Neuronal stem cell (in vitro differentiated cells): ENCODE data around the gene SMC5.

ENCODE experiments used
- DNase-seq: peaks from one replicate; pipeline ENCODE4 v3.0.0-alpha.2; 2013; ENCODE audit warnings: low spot score
- H2AFZ ChIP-seq: one replicate; pipeline ENCODE4 v1.6.1; 2013; ENCODE audit warnings: mild to moderate bottlenecking, low read length, inconsistent platforms
- H2AK5ac ChIP-seq: 2 replicates; pipeline ENCODE4 v1.6.1; 2013; ENCODE audit warnings: low read depth, mild to moderate bottlenecking, inconsistent platforms, low read length, moderate library complexity, mixed read lengths
- H2BK120ac ChIP-seq: 2 replicates; pipeline ENCODE4 v1.6.1; 2013; ENCODE audit warnings: low read depth, mild to moderate bottlenecking, inconsistent platforms, low read length, moderate library complexity, mixed read lengths
- H2BK12ac ChIP-seq: one replicate; pipeline ENCODE4 v1.6.1; 2013; ENCODE audit warnings: low read length, inconsistent platforms
- H2BK15ac ChIP-seq: 2 replicates; pipeline ENCODE4 v1.6.1; 2013; ENCODE audit warnings: mild to moderate bottlenecking, low read length, inconsistent platforms, mixed read lengths
- H2BK5ac ChIP-seq: one replicate; pipeline ENCODE4 v1.6.1; 2013; ENCODE audit warnings: inconsistent platforms, mild to moderate bottlenecking, low read length, moderate library complexity
- H3K14ac ChIP-seq: one replicate; pipeline ENCODE4 v1.6.1; 2013; ENCODE audit warnings: low read length, inconsistent platforms
- H3K18ac ChIP-seq: 2 replicates; pipeline ENCODE4 v1.6.1; 2013; ENCODE audit warnings: low read length, inconsistent platforms
- H3K23ac ChIP-seq: 2 replicates; pipeline ENCODE4 v1.6.1; 2013; ENCODE audit warnings: low read depth, mild to moderate bottlenecking, mixed read lengths, low read length, inconsistent platforms; ENCODE audit not compliant: poor library complexity
- H3K27ac ChIP-seq: replicated peaks from 3 replicates; pipeline ENCODE4 v1.5.1; 2013; ENCODE audit warnings: low read length, inconsistent platforms
- H3K27me3 ChIP-seq, 3 experiments: 2 replicates each; pipeline ENCODE4 v1.6.1; 2013; ENCODE audit warnings: low read length in 3 of 3, mild to moderate bottlenecking in 2 of 3, inconsistent platforms in 1 of 3, low read depth in 1 of 3, mixed read lengths in 1 of 3, moderate library complexity in 1 of 3; ENCODE audit not compliant: control insufficient read depth in 3 of 3, insufficient read depth in 3 of 3
- H3K36me3 ChIP-seq, 2 donors: replicated peaks in 1 of 2; 2 replicates each; pipeline ENCODE4 v1.6.1; 2013; ENCODE audit warnings: low read length in 2 of 2; ENCODE audit not compliant: control insufficient read depth in 2 of 2, insufficient read depth in 2 of 2
- H3K4ac ChIP-seq: 2 replicates; pipeline ENCODE4 v1.6.1; 2013; ENCODE audit warnings: inconsistent platforms, mild to moderate bottlenecking, low read length, moderate library complexity
- H3K4me1 ChIP-seq, 2 donors: 1 replicate in 1 of 2; 2 replicates in 1 of 2; pipeline ENCODE4 v1.6.1; 2013; ENCODE audit warnings: low read length in 2 of 2, low read depth in 1 of 2; ENCODE audit not compliant: control insufficient read depth in 2 of 2, insufficient read depth in 1 of 2
- H3K4me2 ChIP-seq: one replicate; pipeline ENCODE4 v1.6.1; 2013; ENCODE audit warnings: mild to moderate bottlenecking, low read length, inconsistent platforms; ENCODE audit not compliant: insufficient read depth, poor library complexity, severe bottlenecking
- H3K4me3 ChIP-seq, 2 donors: 2 replicates each; pipeline ENCODE4 v1.5.1; 2013; ENCODE audit warnings: low read length in 2 of 2, mild to moderate bottlenecking in 2 of 2, inconsistent platforms in 1 of 2, moderate library complexity in 1 of 2
- H3K79me1 ChIP-seq: one replicate; pipeline ENCODE4 v1.6.1; 2013; ENCODE audit warnings: low read depth, mild to moderate bottlenecking, inconsistent platforms, low read length, moderate library complexity
- H3K9ac ChIP-seq: one replicate; pipeline ENCODE4 v1.6.1; 2013; ENCODE audit warnings: mild to moderate bottlenecking, low read depth, low read length, inconsistent platforms; ENCODE audit not compliant: poor library complexity
- H3K9me3 ChIP-seq, 2 donors: replicated peaks in 1 of 2; 2 replicates each; pipeline versions ENCODE3 to v1.6.1; 2013; ENCODE audit warnings: low read length in 2 of 2, mild to moderate bottlenecking in 2 of 2, inconsistent platforms in 1 of 2, low read depth in 1 of 2, mixed read lengths in 1 of 2, moderate library complexity in 1 of 2; ENCODE audit not compliant: control insufficient read depth in 2 of 2, insufficient read depth in 1 of 2
- H4K8ac ChIP-seq: one replicate; pipeline ENCODE4 v1.6.1; 2013; ENCODE audit warnings: low read depth, mild to moderate bottlenecking, inconsistent platforms, low read length, moderate library complexity
- H4K91ac ChIP-seq: one replicate; pipeline ENCODE4 v1.6.1; 2013; ENCODE audit warnings: low read length, low read depth, mild to moderate bottlenecking, inconsistent platforms; ENCODE audit not compliant: poor library complexity
- WGBS, 2 donors: extraction: QIAGEN DNeasy Blood & Tissue Kit; methylation state at CpG; one replicate each; pipeline ENCODE4 v1.1.7; 2013; ENCODE audit warnings: missing lambda C conversion rate in 2 of 2, mixed read lengths in 1 of 2; ENCODE audit not compliant: insufficient read length in 2 of 2, insufficient replicate concordance in 1 of 2; ENCODE audit errors: extremely low coverage in 2 of 2; 5-methylcytosine and 5-hydroxymethylcytosine counted together

SMC5 gene

GRCh38 chr9:70290626-70291025, 31.8 kb downstream of the SMC5 start:
- Histone ChIP-seq H3K27ac (no peak overlapping the region), H2BK15ac (no peak overlapping the region), H2BK12ac (no peak overlapping the region), H3K36me3 (peaks cover 3 to 94% of the 10 kb centered on the region in 2 donors), H2AK5ac (no peak overlapping the region), H3K79me1 (no peaks in the 10 kb centered on the region), H4K91ac (no peak overlapping the region), H3K4me3 (no peak overlapping the region), H3K9me3 (peaks cover 0 to 41% of the 10 kb centered on the region in 2 donors), H2AFZ (no peak overlapping the region), H2BK5ac (no peak overlapping the region), H3K18ac (no peak overlapping the region), H3K14ac (no peak overlapping the region), H3K4me1 (no peaks in the 10 kb centered on the region), H3K9ac (no peak overlapping the region), H2BK120ac (no peak overlapping the region), H4K8ac (no peak overlapping the region), H3K4ac (no peak overlapping the region), H3K23ac (no peak overlapping the region), H3K4me2 (no peak overlapping the region), H3K27me3 (no peaks in the 10 kb centered on the region)
- WGBS, 2 donors = no CpG with 5 or more reads among the region's 3 CpGs
- DNase-seq = no peak

- Histone ChIP-seq H2BK15ac (no peak overlapping the region), H3K79me1 (no peaks in the 10 kb centered on the region), H3K27me3 (no peaks in the 10 kb centered on the region), H4K8ac (no peak overlapping the region), H3K27ac (no peak overlapping the region), H3K4ac (no peak overlapping the region), H2AFZ (no peak overlapping the region), H2AK5ac (no peak overlapping the region), H3K9ac (no peak overlapping the region), H3K9me3 (peaks cover 0 to 46% of the 10 kb centered on the region in 2 donors), H4K91ac (no peak overlapping the region), H2BK12ac (no peak overlapping the region), H3K4me3 (no peak overlapping the region), H3K14ac (no peak overlapping the region), H3K4me2 (no peak overlapping the region), H2BK120ac (no peak overlapping the region), H3K23ac (no peak overlapping the region), H3K4me1 (no peaks in the 10 kb centered on the region), H2BK5ac (no peak overlapping the region), H3K18ac (no peak overlapping the region), H3K36me3 (peaks cover 3 to 93% of the 10 kb centered on the region in 2 donors)
- WGBS, 2 donors = no CpG with 5 or more reads among the region's 1 CpG
- no peak for DNase-seq
Measured at GRCh38 chr9:70291446-70291845, 32.7 kb downstream of the SMC5 start.

GRCh38 chr9:70292253-70292652, 33.5 kb downstream of the SMC5 start:
- no peak overlapping the region for H3K14ac ChIP-seq
- no peak overlapping the region for H3K27ac ChIP-seq
- peaks cover 0 to 46% of the 10 kb centered on the region in 2 donors for H3K9me3 ChIP-seq
- no peak overlapping the region for H2AK5ac ChIP-seq
- H3K18ac ChIP-seq = no peak overlapping the region
- no peak overlapping the region for H2BK12ac ChIP-seq
- H3K36me3 ChIP-seq = peaks cover 3 to 93% of the 10 kb centered on the region in 2 donors
- H4K91ac ChIP-seq = no peak overlapping the region
- H2AFZ ChIP-seq = no peak overlapping the region
- no peak overlapping the region for H3K4ac ChIP-seq
- H3K27me3 ChIP-seq = no peaks in the 10 kb centered on the region
- H3K4me1 ChIP-seq = no peaks in the 10 kb centered on the region
- no peak overlapping the region for H3K23ac ChIP-seq
- H2BK120ac ChIP-seq = no peak overlapping the region
- H3K9ac ChIP-seq = no peak overlapping the region
- no peaks in the 10 kb centered on the region for H3K79me1 ChIP-seq
- H3K4me3 ChIP-seq = no peak overlapping the region
- H3K4me2 ChIP-seq = no peak overlapping the region
- no peak overlapping the region for H2BK15ac ChIP-seq
- no CpG with 5 or more reads among the region's 1 CpG for WGBS, 2 donors
- no peak for DNase-seq
- H2BK5ac ChIP-seq = no peak overlapping the region
- no peak overlapping the region for H4K8ac ChIP-seq

- Histone ChIP-seq H3K9me3 (peaks cover 0 to 46% of the 10 kb centered on the region in 2 donors), H3K9ac (no peak overlapping the region), H2BK120ac (no peak overlapping the region), H3K4me1 (no peaks in the 10 kb centered on the region), H2BK5ac (no peak overlapping the region), H3K18ac (no peak overlapping the region), H3K23ac (no peak overlapping the region), H3K79me1 (no peaks in the 10 kb centered on the region), H3K4ac (no peak overlapping the region), H3K4me2 (no peak overlapping the region), H2BK15ac (no peak overlapping the region), H2AFZ (no peak overlapping the region), H3K36me3 (peaks cover 3 to 94% of the 10 kb centered on the region in 2 donors), H3K4me3 (no peak overlapping the region), H3K14ac (no peak overlapping the region), H4K91ac (no peak overlapping the region), H2AK5ac (no peak overlapping the region), H2BK12ac (no peak overlapping the region), H3K27ac (no peak overlapping the region), H4K8ac (no peak overlapping the region), H3K27me3 (no peaks in the 10 kb centered on the region)
- no CpG with 5 or more reads among the region's 1 CpG for WGBS, 2 donors
- no peak for DNase-seq
Measured at GRCh38 chr9:70293214-70293613, 34.4 kb downstream of the SMC5 start.
